IPS-NIHi11 (cell line): ENCODE data around the gene DUSP12.

ENCODE experiments used
- DNase-seq: peaks from one replicate; pipeline ENCODE4 v3.0.0; 2012; ENCODE audit warnings: mixed read lengths, low spot score

Gene DUSP12

DNA sequence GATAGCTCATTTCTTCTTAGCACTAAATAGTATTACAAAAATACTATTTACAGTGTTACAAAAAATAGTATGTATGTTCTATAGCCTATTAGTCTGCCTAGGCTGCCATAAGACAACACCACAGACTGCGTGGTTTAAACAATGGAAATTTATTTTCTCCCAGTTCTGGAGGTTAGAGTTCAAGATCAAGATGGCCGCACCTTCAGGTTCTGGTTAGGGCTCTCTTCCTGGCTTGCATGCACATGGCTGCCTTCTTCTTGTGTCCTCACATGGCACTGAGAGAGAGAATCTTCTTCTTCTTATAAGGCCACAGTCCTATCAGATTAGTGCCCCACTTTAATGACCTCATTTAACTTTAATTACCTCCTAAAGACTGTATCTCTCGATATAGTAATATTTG lies 20.7 kb downstream of the DUSP12 start:
- DNase-seq: no peak

DNA sequence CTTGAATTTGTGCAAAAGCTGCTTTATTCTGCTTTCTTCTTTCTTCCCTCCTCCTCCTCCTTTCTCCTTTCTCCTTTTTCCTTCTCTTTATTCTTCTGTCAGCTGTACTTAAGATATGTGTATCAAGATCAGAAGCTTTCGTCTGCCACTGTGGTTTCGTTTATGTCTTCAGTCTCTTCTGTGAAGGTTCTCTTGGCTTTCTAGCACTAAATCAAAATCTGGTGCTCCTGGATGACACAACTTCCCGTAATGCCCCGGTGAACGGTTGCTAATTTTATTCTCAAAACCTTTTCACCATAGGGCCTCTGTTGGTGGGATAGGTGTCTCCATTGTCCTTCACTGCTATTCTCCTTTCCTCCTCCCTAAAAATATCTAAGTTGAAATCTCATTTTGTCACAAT lies 21.6 kb downstream of the DUSP12 start:
- DNase-seq: no peak

DNA sequence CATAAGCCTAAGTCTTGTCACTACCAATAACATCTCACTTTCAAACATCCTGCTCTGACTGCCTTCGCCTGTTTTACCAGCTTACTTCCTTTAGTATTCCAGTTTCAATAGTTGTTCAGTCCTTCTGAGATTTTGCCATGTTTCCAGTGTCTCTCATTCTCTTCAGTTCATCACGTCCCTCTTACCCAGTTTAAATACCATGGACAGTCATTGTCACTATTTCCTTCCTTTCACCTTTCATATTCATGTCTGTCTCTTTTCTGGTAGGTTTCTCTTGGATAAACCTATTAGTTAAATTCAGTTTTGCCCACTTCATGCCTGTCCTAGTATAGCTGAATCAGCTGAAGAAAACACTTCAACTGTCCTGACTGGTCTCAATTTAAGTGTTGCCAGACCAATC lies 22.4 kb downstream of the DUSP12 start:
- no peak for DNase-seq

DNA sequence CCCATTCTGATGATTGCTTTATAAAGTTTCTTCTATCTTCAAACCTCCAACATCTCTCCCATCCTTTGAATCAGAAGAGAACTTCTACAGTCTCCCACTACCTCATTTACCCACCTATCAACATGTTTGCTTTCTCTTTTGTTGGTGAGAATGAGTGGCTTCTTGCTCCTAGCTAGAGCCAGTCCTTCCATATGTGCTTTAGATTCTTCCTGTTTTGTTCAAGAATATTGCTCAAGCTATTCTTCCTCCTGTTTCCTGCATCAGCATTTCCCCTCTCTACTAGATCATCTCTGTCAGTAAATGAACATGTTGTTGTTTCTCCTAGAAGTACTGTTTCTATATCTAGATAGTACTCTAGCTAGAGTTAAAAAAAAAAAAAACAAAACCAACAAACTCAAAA lies 22.8 kb downstream of the DUSP12 start:
- DNase-seq: no peak

DNA sequence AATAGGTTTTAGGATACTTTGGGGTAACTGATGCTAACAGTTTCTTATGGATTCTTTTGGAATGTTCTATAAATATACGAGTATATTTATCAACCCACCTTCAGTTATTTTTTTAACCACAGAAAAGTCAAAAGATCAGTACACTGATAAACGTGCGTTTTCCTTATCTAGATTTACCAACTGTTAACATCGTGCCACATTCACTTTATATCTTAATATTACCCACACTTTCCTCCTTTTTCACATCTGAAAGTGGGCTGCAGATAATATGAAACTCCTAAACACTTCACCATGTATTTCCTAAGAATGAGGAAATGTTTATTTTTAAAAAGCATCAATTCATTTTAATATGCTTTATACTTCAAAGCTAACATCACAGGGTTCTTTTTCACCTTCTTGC lies 24.2 kb downstream of the DUSP12 start:
- DNase-seq: no peak

DNA sequence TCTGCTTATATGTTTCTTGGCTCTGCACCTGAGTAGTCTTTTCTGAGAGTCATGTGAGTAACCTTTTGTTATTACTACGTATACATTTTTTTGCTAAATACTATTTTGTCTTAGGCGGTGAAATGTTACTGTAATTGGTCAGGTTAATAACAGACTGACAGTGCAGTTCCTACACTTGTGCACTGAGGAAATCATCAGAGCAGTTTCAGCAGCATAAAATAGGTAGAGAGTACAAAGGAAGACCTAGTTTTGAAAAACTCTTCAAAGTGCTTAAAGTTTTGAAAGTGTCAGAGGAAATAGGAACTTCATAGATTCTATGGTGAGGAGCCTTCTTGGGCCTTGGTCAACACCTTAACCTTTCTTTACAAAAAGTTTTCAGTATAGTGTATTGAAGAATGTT lies 27.7 kb downstream of the DUSP12 start:
- DNase-seq: no peak

DNA sequence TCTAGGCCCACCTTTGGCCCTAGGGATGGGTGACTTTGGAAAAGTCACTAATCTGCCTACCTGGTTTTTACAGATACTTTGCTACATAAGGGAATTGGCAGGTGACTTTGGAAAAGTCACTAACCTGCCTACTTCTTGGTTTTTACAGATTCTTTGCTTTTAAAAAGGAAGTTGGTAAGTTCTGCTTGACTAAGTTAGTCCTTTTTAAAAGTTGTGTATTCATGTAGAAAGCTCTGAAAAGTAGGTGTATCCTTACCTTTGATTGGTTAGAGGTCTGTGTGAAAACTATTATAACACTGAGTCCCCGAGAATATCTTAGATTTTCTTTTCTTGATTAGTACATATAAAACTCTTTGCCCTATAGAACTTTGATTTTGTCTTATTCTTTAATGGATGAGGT lies 28.9 kb downstream of the DUSP12 start:
- DNase-seq: no peak

DNA sequence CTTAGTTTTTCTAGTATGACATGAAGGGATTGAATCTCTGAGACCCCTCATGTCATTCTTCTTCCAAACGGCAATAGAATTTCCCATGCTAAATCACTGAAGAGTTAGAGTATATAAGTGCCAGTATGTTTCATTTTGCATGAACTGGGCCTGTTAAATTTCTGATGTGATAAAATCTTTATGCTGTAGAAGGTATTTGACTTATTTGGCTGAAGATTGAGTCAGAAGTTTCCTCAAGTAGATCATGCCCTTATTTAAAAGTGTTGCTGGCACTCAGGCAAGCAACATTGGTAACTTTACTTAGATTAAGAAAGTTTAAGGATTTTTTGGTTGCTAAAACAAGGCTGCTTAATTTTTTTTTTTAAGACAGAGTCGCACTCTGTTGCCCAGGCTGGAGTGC lies 29.8 kb downstream of the DUSP12 start:
- no peak for DNase-seq

DNA sequence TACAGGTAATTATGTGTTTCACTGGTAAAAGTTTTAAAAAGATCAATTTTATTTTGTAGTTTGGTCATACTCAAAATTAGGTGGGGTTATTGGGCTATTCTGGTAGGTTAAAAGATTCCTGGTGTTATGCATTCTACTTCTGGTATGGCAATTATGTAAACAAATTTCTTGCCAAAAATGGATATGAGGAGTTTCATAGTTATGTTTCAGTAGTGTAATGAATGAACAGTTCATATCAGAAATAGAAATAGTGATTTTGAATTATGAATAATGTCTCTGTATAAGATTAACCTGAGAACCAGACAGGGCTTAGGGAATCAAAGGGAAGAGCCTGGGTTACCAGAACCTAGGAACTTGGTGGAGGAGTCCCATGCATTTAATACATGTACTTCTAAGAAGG lies 32.4 kb downstream of the DUSP12 start:
- no peak for DNase-seq

DNA sequence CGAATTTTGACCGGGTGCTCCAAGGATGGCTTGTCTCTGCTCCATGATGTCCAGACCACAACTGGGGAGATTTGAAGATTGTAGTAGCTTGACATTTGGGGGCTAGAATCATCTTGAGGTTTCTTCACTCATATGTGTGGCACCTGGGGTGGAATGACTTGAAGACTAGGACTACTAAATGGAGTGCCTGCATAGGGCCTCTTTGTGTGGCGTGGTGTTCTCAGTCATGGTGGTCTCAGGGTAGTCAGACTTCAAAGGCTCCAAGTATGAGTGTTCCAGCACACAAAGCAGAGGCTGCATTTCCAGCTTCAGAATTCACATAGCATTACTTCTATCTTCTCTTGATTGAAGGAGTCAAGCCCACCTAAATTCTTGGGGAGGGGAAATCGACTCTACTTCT lies 33.3 kb downstream of the DUSP12 start:
- no peak for DNase-seq

DNA sequence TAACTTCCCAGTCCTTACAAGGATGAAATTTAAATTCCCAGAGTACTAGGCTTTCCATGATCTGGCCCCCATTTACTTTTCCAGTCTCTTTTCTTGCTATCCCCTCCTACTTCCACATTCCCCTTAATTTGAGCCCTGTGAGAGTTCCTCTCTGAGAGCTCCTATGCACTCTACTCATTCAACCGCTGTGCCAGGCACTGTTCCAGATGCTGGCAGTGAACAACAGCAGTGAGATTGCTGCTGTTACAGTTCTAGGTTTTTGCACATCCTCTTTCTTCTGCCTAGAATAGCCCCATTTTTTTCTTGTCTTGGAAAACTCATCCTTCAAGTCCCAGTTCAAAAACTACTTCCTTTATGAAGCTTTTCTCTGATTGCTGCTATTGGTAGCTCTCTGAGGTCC lies 35.4 kb downstream of the DUSP12 start:
- DNase-seq: no peak

DNA sequence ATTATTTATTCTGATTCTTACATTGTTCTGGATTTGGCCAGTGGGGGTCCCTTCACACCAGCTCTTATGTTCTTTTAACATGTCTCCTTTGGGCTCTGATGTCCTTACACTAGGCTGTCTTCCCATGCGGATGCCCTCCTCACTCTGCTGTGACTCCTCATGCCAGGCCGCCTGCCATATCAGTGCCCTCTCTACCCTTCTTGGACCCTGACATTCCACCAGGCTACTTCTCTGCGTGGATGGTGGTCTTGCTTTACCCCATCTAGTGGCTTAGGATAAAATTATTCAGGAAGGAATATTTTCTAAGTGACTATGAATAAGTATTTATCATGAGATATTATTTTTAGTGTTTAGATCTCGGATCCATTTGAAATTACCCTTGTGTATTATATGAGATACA lies 37.8 kb downstream of the DUSP12 start:
- DNase-seq: no peak

DNA sequence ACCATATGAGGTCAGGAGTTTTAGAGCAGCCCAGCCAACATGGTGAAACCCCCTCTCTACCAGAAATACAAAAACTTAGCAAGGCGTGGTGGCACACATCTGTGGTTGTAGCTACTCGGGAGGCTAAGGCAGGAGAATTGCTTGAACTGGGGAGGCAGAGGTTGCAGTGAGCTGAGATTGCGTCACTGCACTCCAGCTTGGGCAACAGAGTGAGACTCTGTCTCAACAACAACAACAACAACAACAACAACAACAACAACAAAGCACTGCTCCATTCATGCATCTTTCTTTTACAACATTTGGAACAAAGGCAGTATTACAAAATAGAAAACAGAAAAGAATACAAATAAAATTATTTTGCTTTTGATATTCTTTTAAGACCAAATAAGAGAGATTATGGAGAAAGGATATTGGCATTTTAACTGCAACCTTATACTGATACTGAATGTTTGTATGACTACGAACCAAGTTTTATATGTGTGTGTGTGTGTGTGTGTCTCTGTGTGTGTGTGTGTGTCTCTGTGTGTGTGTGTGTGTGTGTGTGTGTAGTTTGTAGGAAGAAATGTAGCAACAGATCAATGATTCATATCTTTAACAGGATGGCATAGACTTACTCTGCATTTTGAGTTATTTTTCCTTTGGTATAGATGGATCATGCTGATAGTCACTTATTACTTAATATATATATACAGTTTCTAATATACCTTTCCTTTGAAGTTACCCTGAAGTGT lies 41.2 kb downstream of the DUSP12 start:
- DNase-seq: no peak

DNA sequence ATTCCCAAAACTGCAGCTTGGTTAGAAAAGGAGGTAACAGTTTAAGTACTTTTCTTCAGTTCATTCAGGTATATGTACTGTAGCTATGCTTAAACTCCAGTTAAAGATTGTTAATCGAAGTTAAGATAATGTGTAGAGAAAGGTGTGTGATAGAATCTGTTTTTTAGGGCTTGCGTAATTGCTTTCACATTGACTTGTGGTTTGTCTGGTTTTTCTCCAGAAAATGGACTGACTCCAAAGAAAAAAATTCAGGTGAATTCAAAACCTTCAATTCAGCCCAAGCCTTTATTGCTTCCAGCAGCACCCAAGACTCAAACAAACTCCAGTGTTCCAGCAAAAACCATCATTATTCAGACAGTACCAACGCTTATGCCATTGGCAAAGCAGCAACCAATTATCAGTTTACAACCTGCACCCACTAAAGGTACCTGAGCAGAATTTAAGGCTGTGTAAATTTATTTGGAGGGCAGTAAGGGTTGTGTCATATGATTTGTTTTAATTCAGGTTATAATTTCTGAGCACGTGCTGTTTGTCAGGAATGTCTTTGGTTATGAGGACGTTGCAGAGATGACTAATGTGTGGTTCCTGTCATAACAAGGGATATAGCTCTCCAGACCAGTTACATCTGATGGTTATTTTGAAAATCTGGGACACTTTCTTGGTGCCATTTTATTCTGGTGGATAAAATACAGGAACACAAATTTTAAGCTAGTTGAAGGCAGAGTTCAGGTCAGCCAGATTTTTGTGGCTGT lies 42.5 kb downstream of the DUSP12 start:
- DNase-seq: no peak

DNA sequence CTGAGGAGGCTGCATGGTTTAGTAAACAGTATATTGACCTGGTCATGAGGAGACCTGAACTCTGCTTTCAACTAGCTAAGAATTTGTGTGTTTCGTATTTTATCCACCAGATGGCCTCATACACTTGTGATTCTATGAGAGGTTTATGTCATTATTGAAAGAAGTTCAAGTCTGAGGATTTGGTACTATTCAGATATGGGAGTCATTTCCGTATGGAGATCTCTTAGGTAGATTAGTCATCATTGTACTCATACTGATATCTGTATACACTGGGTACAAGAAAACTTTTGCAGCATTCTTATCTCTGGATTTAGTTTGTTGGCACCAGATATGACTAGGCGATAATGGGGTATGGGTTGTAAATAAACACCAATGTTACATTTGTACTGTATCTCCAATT lies 43.2 kb downstream of the DUSP12 start:
- DNase-seq: peak; percentile 42

DNA sequence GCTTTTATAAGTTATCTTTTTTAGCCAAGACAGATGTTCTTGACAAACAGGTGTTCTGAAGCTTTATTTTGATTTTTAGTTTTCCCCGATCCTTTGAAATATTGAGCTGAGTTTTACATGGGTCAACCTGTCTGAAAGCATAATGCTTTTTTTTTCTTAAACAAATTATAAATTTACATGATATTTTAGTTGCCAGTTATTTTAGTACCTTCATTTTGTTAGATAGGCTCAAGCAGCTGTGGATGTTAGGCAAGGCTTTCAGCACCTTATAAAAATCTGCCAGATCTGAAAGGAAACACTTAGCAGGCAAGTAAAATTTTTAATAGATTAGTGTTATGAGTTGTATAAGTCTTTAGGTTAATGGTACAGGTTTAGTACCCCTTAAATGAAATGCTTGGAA lies 50.2 kb downstream of the DUSP12 start:
- no peak for DNase-seq

DNA sequence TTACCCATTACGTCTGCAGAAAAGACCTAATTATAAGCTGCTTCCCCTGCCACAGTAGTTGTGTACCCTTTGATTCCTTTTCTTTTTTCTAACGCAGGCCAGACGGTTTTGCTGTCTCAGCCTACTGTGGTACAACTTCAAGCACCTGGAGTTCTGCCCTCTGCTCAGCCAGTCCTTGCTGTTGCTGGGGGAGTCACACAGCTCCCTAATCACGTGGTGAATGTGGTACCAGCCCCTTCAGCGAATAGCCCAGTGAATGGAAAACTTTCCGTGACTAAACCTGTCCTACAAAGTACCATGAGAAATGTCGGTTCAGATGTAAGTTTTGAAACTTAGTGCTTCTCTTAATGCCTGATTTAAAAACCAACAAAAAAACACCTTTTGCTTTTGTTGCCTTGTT lies 52.4 kb downstream of the DUSP12 start:
- DNase-seq: peak; percentile 5

DNA sequence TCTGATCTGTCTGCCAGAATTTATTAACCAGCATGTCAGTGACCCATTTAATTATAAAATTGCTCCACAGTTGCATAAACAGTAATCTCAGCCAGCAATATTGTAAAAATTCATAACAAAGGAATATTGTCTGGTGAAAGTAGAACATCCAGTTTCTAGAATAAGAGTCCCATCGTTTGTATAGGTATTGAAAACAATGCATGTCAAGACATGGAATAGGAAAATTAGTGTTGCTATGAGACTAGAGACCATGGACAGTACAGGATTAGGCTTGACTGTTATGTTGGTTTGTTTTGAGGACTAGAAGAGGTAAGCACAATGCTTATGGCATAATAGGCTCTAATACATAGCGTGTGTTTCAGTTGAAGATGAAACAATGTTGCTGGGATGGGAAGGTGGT lies 53.6 kb downstream of the DUSP12 start:
- DNase-seq: no peak

DNA sequence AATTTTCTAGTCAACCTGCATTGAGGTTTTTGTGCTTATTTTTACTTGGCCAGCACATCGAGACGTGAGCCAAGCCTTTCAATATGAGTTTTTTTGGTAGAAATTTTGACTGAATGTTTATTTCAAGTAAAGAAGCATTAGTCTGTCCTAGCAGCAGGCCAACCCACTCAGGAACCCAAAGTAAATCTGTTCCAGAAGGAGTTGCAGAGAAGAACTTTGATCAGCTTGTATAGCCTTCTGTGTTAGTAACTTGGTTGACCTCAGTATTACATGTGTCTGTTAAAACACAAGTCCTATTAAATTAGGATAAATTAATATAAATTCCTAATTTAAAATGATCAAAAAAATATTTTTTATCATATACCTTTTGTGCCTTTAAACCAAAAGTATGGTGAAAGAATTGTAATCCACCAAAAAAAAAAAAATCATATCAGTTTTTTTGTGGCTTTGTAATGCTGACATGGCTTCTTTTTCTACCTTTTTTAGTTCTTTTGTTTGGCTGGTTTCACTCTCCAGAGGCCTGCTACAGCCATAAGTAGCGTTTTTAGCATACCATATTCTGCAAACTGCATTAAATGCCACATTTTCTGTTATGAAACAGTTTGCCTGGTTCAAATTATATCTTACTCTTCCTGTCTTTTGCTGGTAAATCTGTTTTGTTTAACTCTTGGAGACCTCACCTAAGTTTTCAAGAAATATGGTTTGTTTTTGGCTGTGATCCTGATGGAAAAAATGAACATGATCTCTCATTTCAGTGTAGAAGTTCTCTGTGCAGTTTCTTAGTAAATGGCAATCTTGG lies 56.0 kb downstream of the DUSP12 start:
- no peak for DNase-seq
